HG02981 (cell line): Measurements from ENCODE around the gene OXTR.
"Not testable (repeated sequence)": the region's sequence is repeated elsewhere in the genome, so short reads cannot be mapped to it uniquely, and the experiment has no call there.

Experiments
- ATAC-seq: cut with Tn5 transposase; IDR thresholded peaks from one replicate; pipeline ENCODE4 v1.9.1; 2021; ENCODE audit warnings: mild to moderate bottlenecking, moderate library complexity; ENCODE audit not compliant: unreplicated experiment

Gene OXTR

DNA sequence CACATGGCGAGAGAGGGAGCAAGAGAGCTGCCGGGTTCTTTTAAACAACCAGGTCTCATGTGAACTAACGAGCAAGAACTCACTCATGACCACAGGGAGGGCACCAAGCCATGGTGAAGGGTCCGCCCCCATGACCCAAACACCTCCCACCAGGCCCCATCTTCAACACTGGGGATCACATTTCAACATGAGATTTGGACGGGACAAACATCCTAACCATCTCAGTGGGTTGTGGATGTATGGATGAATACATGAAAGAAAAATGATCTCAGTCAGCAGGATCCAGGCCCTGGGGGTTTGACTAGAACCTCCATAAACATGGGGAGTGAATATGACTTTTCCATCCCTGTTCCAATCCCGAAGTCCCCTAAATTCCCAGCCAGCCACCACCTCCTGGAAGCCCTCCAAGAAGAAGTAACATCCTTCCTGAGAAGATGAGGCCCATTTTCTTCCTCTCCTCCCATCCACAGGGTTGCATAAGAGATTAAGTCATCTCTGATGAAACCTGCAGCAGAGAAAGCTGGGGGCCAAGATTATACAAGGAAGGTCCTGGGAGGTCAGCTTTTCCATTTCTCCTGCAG, 26.3 kb downstream of the OXTR start:
- ATAC-seq, result no peak

DNA sequence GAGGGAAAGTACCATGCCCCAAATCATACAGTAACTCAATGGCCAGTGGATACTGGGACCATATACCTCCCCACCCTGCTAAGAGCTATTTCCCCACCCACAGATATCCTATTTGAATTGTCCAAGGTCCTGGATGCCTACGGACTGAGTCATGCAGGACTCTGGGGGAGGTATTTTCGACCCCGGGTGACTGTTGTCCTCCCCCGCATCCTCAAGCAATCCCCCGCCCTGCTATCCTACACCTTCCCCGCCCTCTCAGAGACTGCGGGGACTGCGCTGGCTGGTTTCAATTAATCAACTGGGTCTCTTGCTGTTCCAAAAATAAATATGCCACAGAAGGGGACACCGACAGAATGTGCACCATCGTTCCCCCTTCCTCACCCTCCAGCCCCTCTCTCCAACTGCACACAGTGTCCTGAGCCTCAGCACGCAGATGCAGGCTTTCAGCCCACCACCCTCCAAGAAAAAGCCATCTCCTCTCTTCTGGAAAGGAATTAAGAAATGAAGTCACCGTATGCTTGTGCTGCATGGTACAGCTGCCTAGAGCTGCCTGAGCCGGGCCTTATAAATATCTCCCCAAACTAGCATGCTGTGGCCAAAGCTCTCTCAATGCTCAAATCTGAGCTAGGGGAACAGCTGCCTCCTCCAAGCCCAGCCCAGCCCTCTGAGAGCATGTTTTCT, 27.7 kb downstream of the OXTR start:
- no peak for ATAC-seq

DNA sequence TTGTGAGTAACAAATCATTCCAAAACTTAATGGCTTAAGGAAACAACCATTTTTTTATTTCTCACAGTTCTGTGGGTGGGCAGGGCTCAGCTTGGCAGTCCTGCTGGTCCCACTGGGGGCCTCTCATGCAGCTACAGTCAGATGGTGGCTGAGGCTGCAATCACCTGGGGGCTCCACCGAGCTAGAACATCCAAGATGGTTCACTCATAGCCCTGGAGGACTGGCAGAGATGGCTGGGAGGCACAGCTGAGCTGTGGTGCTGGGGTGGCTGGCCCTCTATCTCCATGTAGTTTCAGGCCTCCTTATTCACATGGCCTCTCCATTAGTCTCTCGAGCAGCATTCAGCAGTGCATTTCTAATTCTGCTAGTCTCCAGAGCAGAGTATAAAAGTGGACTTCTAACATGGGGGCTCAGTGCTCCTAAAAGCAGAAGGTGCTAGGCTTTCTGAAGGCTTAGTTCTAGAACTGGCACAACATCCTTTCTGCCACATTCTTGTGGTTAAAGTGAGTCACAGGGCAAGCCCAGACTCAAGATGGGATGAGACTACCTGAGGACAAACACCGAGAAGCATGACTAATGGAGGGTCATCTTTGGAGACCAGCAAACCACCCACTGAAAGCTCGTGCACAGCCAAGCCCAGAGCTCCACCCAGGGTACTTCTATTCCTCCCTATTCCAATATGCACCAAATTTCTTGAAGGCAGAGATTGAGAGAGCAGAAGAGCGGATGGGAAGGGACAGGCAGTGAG, 29.5 kb downstream of the OXTR start:
- no peak for ATAC-seq

DNA sequence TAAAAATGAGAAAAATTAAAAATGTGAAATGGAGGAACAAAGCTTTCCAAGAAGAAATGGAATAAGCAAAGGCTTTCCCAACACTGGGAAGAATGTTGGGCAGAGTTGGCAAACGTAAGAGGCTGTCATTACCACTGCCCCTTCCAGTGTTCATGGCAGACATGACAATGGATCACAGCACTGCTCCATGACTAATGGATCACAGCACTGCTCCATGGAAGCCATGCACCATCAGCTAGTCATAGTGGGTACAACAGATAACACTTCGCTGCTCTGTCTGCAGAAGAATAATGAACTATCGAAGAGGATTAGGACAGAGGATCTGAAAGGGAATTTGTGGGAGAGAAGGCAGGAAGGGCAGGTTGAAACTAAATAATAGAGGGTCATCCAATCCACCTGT, 30.8 kb downstream of the OXTR start:
- no peak for ATAC-seq

DNA sequence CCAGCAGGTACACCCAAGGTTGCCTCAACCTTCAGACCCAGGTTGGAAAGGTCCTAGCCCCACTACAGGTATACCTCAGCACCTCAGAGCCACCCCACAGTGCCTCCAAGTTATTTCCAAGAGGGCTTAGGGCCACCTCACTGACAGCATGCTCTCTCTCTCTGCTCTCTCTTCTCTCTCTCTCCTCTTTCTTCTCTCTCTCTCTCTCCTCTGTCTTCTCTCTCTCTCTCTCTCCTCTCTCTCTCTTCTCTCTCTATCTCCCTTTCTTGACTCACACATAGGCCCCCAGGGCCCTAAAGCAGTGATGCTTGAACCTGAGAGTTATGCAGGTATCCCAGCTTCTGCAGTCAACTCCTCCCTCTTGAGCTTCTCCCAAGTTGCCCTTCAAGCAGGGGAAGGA, 31.6 kb downstream of the OXTR start:
- no peak for ATAC-seq

DNA sequence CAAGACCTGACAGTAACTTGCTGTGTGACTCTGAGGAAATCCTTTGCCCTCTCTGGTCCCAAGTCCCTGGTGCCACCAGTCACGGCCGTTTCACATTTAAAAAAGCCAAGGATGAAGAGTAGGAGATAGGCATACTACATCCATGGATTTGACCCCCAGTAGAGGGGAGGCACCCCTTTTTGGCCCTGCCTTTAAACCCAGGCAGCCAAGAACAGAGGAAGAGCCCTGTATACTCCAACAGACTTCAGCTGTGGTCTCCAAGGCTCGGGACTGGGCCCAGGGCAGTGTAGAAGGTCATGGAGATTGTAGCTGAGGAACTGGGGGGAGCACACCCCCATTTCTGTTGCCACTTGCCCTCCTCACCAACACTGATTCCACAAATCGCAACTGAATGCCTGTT, 32.1 kb downstream of the OXTR start:
- ATAC-seq, result no peak

DNA sequence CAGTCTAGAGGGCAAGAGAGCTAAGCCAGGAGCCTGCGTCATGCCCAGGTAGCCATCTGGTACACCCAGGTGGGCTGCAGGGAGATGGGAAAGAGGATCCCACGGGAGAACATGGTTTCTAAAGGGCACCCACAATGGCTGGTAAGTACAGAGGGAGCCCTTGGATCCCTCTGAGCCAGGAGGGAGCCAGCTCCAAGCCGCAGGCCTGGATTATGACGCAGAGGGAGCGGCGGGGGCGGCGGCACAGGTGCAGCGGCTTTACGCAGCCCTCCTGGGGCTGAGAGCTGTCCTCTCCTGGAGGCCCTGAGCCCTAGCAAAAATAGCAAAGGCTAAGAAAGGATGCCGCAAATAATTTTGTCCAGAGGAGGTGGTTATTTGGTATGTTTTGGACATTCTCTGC, 33.0 kb downstream of the OXTR start:
- ATAC-seq, result no peak

DNA sequence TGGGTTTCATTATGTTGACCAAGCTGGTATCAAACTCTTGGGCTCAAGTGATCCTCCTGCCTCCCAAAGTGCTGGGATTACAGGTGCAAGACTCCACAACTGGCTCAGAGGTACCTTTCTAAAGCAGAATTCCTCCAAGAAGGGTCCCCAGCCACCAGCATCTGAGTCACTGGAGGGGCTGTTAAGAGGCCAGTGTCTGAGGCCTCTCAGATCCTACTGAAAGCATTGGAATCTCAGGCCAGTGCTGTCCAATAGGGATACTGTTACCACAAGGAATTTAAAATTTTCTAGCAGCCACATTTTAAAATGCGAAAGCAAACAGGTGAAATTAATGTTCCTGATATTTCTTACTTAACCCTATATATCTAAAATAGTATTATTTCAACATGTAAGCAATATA, 34.5 kb downstream of the OXTR start:
- ATAC-seq, result no peak

DNA sequence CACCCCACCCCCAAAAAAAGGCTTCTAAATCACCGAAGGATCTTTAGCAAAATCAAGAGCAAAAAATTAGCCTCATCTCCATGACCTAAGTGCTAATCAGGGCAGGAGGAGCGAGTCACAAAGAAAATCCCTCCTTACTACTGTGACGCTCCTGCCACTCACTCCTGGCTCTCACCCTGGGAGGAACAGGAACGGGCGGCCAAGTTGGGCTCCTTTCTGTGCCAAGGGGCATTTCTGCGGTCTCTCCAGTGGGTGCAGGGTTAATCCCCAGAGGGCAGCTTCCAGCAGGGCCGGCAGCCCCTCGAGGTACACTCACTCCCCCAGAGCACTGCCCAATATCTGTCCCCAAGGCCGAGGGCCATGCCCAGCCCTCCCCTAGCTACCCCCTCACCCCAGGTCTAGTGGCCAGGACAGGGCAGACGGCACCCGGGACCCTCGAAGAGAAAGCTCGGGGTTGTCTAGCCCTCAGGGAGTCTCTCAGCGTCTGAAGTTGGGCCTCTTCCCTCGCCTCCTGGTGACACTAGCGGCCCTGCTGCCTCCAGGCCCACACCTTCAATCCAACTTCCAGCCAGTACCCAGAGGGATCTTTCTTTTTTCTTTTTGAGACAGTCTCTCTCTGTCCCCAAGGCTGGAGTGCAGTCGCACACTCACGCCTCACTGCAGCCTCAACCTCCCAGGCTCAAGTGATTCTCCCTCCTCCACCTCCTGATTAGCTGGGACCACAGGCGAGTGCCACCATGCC, 35.1 kb downstream of the OXTR start:
- no peak for ATAC-seq

DNA sequence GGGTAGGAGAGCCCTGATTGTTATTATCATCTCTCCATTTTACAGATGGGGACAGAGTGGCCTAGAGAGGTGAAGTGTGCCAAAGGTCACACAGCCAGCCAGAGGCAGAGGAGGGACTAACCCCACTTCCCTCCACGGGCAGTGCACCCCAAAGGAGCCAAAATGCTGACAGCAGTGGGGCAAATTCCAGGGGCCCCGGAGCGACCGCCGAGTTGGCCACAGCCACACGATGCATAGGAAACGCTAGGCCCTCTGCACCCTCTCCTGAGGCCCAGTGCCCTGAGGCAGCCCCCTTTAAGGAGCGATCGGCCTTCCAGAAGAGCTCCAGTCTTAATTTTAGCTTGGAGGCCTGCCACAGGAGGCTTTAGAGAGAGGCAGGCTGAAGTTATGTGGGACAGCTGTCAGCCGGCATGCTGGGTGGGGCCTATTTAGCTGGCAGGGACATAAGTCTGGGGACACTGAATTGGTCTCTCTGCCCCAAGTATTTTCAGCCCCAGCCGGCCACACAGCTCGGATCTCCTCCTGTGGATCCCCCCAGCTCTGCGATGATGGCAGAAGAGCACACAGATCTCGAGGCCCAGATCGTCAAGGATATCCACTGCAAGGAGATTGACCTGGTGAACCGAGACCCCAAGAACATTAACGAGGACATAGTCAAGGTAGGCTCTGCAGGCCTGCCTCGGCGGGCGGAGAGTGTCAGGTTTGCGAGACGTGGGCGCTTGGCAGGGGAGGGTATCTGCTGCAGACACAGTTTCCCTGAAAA, 35.9 kb downstream of the OXTR start, which contains the start of gene CAV3:
Gene CAV3 (plus strand): TSS at position 471 of the 763 bp plus-strand sequence. CDS start 75 bp downstream, at position 546.
- no peak for ATAC-seq

DNA sequence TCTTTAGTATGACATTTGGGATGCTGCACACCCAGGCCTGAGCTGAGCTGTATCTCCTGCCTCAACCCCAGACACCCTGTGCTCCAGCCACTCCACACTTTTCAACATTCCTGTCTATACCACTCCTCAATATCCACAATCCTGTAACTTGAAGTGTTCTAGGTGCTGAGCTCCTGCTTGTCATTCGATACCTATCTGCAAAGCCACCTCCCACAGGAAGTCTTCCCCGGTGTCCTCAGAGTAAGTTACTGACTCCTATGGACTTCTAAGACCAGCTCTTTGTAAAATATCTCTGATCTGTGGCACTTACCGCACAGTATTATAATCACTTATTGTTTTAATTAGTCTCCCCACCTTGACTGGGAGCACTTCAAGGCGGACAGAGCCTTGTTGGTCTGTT, 37.0 kb downstream of the OXTR start:
- no peak for ATAC-seq

DNA sequence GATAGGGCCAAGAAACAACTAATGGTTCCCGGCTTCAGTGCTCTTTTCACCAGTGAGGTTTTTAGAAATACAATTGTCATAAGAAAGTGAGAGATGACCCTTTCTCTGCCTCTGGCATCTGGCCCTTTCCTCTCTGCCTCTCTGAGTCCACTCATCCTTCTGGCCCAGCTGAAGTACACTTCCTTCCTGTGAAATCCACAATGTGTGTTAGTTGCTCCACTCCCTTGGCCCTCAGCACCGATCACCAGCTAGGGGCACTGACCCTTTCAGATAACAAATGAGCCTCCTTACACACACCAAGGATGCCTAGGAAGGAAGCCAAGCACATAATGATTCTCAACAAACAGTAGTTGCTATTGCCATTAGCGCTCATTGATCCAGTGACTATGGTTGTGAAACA, 38.8 kb downstream of the OXTR start:
- no peak for ATAC-seq

DNA sequence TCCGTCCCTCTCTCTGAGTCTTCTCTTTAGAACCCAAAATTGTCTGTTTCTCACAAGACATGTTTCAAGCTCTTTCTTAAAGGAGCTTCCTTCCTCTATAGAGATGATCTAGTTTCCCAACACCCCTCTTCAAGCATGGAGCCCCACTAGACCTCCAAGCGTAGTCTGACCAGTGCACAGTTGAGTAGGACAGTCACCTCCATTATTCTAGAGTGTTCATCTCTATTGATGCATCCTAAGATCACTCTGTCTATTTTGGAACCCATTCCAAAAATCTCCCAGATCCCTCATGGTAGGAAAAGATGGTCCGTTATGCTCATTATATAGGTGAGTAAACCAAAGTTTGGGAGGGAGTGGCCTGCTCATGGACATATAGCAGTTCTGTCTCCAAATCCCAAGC, 39.9 kb downstream of the OXTR start:
- no peak for ATAC-seq

DNA sequence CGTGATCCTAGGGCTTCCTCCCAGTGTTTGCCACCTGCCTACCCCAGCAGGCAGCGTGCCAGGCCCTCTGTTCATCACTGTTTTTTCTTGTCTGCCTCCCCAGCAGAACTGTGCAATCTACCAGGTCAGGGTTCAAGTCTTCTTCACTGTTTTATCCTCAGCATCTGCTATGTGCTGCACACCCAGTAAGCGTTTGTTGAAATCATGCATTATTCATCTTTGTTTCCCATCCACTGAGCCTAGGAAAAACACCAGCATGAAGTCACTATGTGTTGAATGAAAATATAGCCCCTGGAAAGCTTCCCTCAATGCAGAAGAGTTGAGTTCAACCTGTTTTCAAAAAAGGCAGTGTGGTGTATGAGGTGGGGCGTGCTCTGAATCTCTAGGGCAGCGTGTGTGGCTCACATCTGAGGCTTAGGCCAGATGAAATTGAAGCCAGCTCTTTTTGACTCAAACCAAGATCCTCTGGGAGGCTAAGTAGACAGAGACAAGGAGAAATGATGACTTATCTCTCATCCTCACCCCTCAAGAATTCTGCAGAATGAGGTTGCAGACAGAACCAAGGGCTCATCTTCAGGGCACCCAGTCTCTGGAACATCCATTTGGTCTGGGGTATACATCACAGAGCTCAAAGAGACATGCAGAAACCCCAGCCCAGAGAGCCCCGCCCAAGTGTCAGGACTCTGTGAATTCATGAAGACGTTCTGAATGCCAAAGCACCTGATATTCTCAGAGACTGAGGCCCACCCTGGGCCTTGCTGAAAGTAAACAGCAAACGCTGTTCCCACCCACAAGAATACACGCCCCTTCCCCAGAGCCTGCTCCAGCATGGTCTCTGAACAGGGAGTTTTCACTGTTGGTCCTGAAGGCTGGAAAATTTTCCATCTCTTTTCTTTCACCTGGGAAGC, 41.6 kb downstream of the OXTR start:
- no peak for ATAC-seq

DNA sequence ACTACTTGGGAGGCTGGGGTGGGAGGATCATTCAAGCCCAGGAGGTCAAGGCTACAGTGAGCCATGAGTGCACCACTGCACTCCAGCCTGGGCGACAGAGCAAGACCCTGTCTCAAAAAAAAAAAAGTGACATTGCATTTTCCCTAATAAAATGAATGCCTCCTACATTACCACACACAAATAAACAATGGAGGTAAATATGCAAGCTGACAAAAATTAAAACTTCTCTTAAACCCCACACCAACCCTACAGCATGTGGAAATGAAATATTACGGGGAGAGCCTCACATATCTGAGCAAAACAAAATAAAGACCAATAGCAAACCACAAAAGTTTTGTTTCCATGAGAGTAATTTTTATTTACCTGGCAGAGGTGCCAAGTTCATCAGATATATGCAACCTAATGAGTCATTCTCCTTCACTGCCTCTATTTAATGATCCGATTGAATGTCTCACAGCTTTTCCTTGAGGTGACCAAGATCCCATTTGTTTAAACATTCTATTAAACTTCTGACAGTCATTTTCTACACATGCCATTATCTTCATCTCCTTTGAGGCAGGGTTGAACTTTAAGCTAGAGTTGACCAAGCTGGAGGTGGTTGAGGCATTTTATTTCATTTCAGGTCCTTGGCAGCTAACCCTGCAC, 45.2 kb downstream of the OXTR start:
- no peak for ATAC-seq

DNA sequence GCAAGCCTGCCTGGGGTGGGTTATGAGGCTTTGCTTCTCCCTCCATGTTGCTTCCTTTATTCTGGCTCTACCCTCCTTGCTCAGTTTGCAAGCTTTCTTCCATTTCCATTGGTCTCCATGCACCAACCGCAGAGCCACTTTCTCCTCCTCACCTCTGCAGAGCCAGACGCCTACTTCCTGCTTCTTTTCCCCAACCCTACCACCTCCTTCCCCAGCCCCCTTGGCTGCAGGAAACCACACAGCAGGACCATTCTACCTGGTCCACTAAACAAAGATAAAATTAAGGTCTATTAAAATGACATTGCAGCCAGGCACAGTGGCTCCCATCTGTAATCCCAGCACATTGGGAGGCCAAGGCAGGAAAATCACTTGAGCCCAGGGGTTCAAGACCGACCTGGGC, 45.8 kb downstream of the OXTR start:
- no peak for ATAC-seq

DNA sequence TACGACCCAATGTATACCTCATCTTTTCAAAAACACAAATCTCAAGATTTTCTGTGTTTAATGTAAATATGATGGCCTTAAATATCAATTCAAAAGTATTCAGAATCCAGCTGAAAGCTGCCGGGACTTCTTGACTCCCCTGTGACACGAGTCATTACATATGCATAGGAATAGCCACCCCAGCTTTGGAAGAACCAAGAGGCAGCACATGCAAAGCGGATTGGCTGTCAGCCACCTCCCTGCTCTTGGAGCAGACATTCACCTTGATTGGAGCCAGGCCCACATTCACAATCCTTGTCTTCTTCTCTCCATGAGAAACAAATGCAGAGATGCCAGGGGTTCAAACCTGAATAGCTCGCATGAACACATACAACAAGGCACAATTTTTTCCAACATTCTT, 46.6 kb downstream of the OXTR start:
- no peak for ATAC-seq

DNA sequence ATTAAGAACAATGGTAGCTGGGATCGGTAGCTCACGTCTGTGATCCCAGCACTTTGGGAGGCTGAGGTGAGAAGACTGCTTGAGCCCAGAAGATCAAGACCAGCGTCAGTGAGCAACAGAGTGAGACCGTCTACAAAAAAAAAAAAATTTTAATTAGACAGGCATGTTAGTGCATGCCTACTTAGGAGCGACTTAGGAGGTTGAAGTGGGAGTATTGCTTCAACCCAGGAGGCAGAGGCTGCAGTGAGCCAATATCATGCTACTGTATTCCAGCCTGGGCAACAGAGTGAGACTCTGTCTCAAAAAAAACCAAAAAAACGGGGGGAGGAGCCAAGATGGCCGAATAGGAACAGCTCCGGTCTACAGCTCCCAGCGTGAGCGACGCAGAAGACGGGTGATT, 53.7 kb downstream of the OXTR start:
- not testable (repeated sequence) for ATAC-seq
